ENCODE measurements around the gene FHDC1. TPM values are rescaled to one million over a fixed set of nuclear protein-coding genes. Genes with fewer than 3 reads are reported as not detected.

Gene FHDC1
- total and polyA plus RNA-seq, 10 of the 15 experiments (the other 5 are each of a cell fraction or from before 2014, with no cell fraction given) = 0.04 to 0.12 (median 0.06) TPM; not detected in 3

- TF ChIP-seq SIN3A (IDR thresholded peaks at IDR 0.05; ENCODE audit: low read depth, low read length) (no peak), ZNF24 (IDR thresholded peaks at IDR 0.05) (no peak), ATF2 (IDR thresholded peaks at IDR 0.05; ENCODE audit: low read length) (no peak), IRF4 (IDR thresholded peaks at IDR 0.05; ENCODE audit: low read depth, low read length) (no peak), WRNIP1 (IDR thresholded peaks at IDR 0.05; ENCODE audit: borderline replicate concordance, low read depth, low read length) (no peak)
- TF ChIP-seq, protein P1, sequence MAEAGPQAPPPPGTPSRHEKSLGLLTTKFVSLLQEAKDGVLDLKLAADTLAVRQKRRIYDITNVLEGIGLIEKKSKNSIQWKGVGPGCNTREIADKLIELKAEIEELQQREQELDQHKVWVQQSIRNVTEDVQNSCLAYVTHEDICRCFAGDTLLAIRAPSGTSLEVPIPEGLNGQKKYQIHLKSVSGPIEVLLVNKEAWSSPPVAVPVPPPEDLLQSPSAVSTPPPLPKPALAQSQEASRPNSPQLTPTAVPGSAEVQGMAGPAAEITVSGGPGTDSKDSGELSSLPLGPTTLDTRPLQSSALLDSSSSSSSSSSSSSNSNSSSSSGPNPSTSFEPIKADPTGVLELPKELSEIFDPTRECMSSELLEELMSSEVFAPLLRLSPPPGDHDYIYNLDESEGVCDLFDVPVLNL (IDR thresholded peaks at IDR 0.05; ENCODE audit: low read depth, low read length) = no peak
Measured at GRCh38 chr4:152994038-152994437, 57.9 kb downstream of the FHDC1 start (continued).

DNA sequence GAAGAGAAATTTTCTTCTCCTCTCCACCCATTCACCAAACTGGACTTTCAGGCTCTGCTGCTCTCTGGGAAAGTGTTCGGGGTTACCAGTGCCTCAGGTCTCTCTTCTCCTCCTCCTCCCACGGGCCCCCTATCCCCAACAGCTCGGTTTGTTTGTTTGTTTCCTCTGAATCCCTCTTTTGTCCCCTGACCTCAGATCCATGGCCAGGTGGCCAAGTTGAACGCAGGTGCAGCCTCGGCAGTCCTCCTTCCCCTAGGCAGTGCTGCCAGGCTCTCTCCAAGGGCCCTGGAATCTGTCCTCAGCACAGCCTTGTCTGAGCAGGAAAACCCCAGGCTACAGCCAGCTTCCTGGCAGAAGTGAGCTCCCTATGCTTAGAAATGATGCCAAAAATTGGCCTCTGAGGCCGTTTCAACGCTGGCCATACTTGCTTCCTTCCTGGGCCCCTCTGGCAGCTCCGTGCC is 60.0 kb downstream of the FHDC1 start:
- in situ Hi-C loops (cut with MboI) = no loop called here
- no TSS peak for BruUV-seq (replicated peaks)
- TF ChIP-seq JUND (IDR thresholded peaks at IDR 0.05; ENCODE audit: low read depth, low read length) (no peak), PML (IDR thresholded peaks at IDR 0.05; ENCODE audit: low read length) (no peak), DPF2 (IDR thresholded peaks at IDR 0.05) (no peak), CHD4 (IDR thresholded peaks at IDR 0.05) (no peak), CREB1 (IDR thresholded peaks at IDR 0.05; ENCODE audit: low read depth) (no peak), SMC3 (IDR thresholded peaks at IDR 0.05; ENCODE audit: borderline replicate concordance, low read length) (no peak), NR2F1 (conservative IDR thresholded peaks at IDR 0.05) (no peak), RUNX3 (IDR thresholded peaks at IDR 0.05; ENCODE audit: low read length) (no peak)
- TF ChIP-seq, protein P2, sequence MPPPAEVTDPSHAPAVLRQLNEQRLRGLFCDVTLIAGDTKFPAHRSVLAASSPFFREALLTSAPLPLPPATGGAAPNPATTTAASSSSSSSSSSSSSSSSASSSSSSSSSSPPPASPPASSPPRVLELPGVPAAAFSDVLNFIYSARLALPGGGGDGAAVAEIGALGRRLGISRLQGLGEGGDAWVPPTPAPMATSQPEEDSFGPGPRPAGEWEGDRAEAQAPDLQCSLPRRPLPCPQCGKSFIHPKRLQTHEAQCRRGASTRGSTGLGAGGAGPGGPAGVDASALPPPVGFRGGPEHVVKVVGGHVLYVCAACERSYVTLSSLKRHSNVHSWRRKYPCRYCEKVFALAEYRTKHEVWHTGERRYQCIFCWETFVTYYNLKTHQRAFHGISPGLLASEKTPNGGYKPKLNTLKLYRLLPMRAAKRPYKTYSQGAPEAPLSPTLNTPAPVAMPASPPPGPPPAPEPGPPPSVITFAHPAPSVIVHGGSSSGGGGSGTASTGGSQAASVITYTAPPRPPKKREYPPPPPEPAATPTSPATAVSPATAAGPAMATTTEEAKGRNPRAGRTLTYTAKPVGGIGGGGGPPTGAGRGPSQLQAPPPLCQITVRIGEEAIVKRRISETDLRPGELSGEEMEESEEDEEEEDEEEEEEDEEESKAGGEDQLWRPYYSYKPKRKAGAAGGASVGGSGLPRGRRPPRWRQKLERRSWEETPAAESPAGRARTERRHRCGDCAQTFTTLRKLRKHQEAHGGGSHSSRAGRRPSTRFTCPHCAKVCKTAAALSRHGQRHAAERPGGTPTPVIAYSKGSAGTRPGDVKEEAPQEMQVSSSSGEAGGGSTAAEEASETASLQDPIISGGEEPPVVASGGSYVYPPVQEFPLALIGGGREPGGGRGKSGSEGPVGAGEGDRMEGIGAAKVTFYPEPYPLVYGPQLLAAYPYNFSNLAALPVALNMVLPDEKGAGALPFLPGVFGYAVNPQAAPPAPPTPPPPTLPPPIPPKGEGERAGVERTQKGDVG (CRISPR knock-in tag; IDR thresholded peaks at IDR 0.05) = no peak
- TF ChIP-seq, protein P3, sequence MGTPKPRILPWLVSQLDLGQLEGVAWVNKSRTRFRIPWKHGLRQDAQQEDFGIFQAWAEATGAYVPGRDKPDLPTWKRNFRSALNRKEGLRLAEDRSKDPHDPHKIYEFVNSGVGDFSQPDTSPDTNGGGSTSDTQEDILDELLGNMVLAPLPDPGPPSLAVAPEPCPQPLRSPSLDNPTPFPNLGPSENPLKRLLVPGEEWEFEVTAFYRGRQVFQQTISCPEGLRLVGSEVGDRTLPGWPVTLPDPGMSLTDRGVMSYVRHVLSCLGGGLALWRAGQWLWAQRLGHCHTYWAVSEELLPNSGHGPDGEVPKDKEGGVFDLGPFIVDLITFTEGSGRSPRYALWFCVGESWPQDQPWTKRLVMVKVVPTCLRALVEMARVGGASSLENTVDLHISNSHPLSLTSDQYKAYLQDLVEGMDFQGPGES (IDR thresholded peaks at IDR 0.05) = no peak
- TF ChIP-seq, protein P4, sequence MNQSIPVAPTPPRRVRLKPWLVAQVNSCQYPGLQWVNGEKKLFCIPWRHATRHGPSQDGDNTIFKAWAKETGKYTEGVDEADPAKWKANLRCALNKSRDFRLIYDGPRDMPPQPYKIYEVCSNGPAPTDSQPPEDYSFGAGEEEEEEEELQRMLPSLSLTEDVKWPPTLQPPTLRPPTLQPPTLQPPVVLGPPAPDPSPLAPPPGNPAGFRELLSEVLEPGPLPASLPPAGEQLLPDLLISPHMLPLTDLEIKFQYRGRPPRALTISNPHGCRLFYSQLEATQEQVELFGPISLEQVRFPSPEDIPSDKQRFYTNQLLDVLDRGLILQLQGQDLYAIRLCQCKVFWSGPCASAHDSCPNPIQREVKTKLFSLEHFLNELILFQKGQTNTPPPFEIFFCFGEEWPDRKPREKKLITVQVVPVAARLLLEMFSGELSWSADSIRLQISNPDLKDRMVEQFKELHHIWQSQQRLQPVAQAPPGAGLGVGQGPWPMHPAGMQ (IDR thresholded peaks at IDR 0.05; ENCODE audit: borderline replicate concordance) = no peak

More for the DNA sequence above, 60.0 kb downstream of the FHDC1 start:
- Histone ChIP-seq H3K27me3 (replicated peaks in 1 of 2; ENCODE audit: control insufficient read depth in 2 of 2, insufficient read depth in 2 of 2, low read length in 1 of 2) (peaks cover 0 to 3% of the 10 kb centered on the region in 2 experiments; a peak in 1 of 4 replicates), H3K4me2 (ENCODE audit: control insufficient read depth, insufficient read depth) (no peak overlapping the region), H3K4me3 (no peak overlapping the region), H3K9ac (ENCODE audit: control insufficient read depth, insufficient read depth, low read length) (no peak overlapping the region), H3K27ac (ENCODE audit: control insufficient read depth, insufficient read depth) (no peak overlapping the region), H3K36me3 (ENCODE audit: control insufficient read depth in 2 of 2, insufficient read depth in 2 of 2, low read length in 1 of 2) (no peaks in the 10 kb centered on the region), H2AFZ (ENCODE audit: control insufficient read depth, low read depth, low read length) (no peak overlapping the region), H3K4me1 (ENCODE audit: control insufficient read depth, insufficient read depth, low read length) (no peaks in the 10 kb centered on the region), H3K9me3 (replicated peaks; ENCODE audit: control insufficient read depth, insufficient read depth, low read length) (no peaks in the 10 kb centered on the region), H3K79me2 (ENCODE audit: control insufficient read depth, insufficient read depth, low read length) (no peaks in the 10 kb centered on the region), H4K20me1 (ENCODE audit: control insufficient read depth, insufficient read depth) (no peaks in the 10 kb centered on the region)
- no peak for FAIRE-seq
- 0% methylated on average over 8 of the region's 8 CpGs for WGBS (ENCODE audit: insufficient coverage, insufficient replicate concordance, low lambda C conversion rate, missing lambda C conversion rate)
- ChIA-PET POLR2A (no interaction called here), CTCF (no interaction called here), SMC1A (ENCODE audit: uncharacterized antibody, unreplicated experiment) (interaction anchor here (0.8 to 1.4 kb wide), 2 partner anchors 9 to 61 kb away, joined by 3 to 4 read pairs; no protein-coding TSS in a partner anchor), RAD21 (ENCODE audit: unreplicated experiment) (no interaction called here)
- no peak for DNase-seq (ENCODE audit: low read depth, low spot score)
- intact Hi-C loops (cut with micrococcal nuclease; ENCODE audit: unreplicated experiment) = no loop called here
- no peak for ATAC-seq
